ENCODE measurements around the gene OBI1.

- TF ChIP-seq POLR2A (IDR thresholded peaks at IDR 0.05; ENCODE audit: low read length) (no peak), JUNB (IDR thresholded peaks at IDR 0.05) (no peak)
Measured at GRCh38 chr13:78620936-78621470, 38.0 kb downstream of the OBI1 start.
